Neural progenitor cell (in vitro differentiated cells): Measurements from ENCODE around the gene CSKMT.

ENCODE experiments used
- CTCF ChIP-seq: fragments of 200-600 bp; sonication (generic); IDR thresholded peaks from 2 replicates; pipeline ENCODE4 v1.5.1; 2017; ENCODE audit warnings: antibody characterized with exemption, mild to moderate bottlenecking
- EZH2 ChIP-seq: fragments of 200-600 bp; sonication (generic); IDR thresholded peaks from 2 replicates; pipeline ENCODE4 v1.6.1; 2017; ENCODE audit warnings: antibody characterized with exemption, mild to moderate bottlenecking, moderate library complexity

DNA sequence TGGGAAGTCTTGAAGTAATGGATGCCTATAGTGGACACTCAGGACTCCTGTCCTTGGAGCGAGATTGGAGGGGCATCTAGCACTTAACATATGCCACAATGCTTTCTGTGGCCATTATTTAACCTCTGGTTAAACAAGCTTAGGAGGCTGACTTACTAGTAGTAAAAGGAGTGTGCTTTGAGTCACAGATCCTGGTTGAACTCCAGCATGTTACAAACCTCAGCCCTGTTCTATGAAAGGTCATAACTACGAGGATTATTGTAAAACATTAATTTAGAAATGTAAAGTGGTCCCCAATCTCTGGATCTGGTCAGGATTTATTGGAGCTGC, 8.0 kb downstream of the CSKMT start:
- TF ChIP-seq EZH2 = no peak
- no peak for TF ChIP-seq CTCF
